Pancreas (tissue), 10 donors: Measurements from ENCODE around the gene LY6G6D. TPM values are rescaled to one million over a fixed set of nuclear protein-coding genes. Genes with fewer than 3 reads are reported as not detected.

Experiments
- ATAC-seq, 4 donors: fragments of 200-7000 bp; cut with Tn5 transposase; one replicate each; pipeline versions ENCODE4 v1.8.0 to v1.9.1; 2020; ENCODE audit warnings: mild to moderate bottlenecking in 4 of 4, moderate library complexity in 4 of 4
- DNase-seq, 6 donors: peaks; one replicate each; pipeline ENCODE4 v3.0.0-alpha.2; 2020
- FAIRE-seq: peaks from 2 replicates; lab custom pipeline; 2012; peaks lifted over from hg19 to GRCh38; lab: Jason Lieb, UNC
- H3K27ac ChIP-seq, 4 donors: fragments of 200-600 bp; sonication (generic); 1 replicate in 3 of 4; 2 replicates in 1 of 4; pipeline versions ENCODE4 v1.5.0 to v1.8.0; 2020
- H3K27me3 ChIP-seq, 4 donors: fragments of 200-600 bp; one replicate each; pipeline ENCODE4 v1.8.0; 2021
- H3K36me3 ChIP-seq, 3 donors: fragments of 200-600 bp; sonication (generic) in 1 of 3; one replicate each; pipeline versions ENCODE4 v1.5.0 to v1.8.0; 2020 to 2021
- H3K4me1 ChIP-seq, 3 donors: fragments of 200-600 bp; one replicate each; pipeline ENCODE4 v1.8.0; 2021
- H3K4me3 ChIP-seq, 4 donors: fragments of 200-600 bp; sonication (generic) in 2 of 4; one replicate each; pipeline versions ENCODE4 v1.5.0 to v1.8.0; 2020 to 2021
- H3K9me3 ChIP-seq, 4 donors: fragments of 200-600 bp; one replicate each; pipeline ENCODE4 v1.8.0; 2021
- CTCF ChIP-seq, 4 donors: fragments of 200-600 bp; sonication (generic) in 3 of 4; IDR thresholded peaks; one replicate each; pipeline versions ENCODE4 v1.5.0 to v1.8.0; 2021; ENCODE audit warnings: antibody characterized with exemption in 4 of 4
- WGBS, 2 donors: extraction: QIAGEN DNeasy Blood & Tissue Kit; methylation state at CpG; one replicate each; pipeline ENCODE4 v1.1.7; 2013; 5-methylcytosine and 5-hydroxymethylcytosine counted together
- intact Hi-C, 3 donors: fragments of 100-400 bp; cut with DNase I; formaldehyde crosslinking; loops; one replicate each; pipeline versions ENCODE4 v1.11.1 to v1.14.2; 2022
- polyA plus RNA-seq, 2 donors: library from polyadenylated mRNA; stranded (reverse); fragments of 200-250 nt; gene quantifications; one replicate each; pipeline ENCODE4 v1.2.3, GENCODE V29; 2013
- total RNA-seq, 6 donors: library from RNA; stranded (reverse); fragmentation: NEBNext Ultra II Directional in 4 of 6; extraction: Animal tissue kit (Norgen Biotek cat#: 25700) in 4 of 6; gene quantifications; one replicate each; pipeline versions ENCODE4 v1.2.1 to v1.2.4, GENCODE V29; 2021 to 2023
- donor health status: healthy with polysubstance abuse.
- donor health status: DM: no; HTN: no; CAD: no; lungs with moderate emphysema.
- donor health status: DM: no; HTN: no; CAD: no.
- donor health status: control.
- donor health status: control.
- donor health status: Bipolar disorder and iron deficiency.
- donor health status: DM: yes; HTN: yes; CAD: no.
- donor health status: DM: no; HTN: no; CAD: no.
- donor health status: DM: no; HTN: no; CAD: no.
- donor health status: DM: yes; HTN: yes; CAD: no.

LY6G6D gene
- total and polyA plus RNA-seq, 8 donors, result not detected

GRCh38 chr6:31676322-31676903, 38.7 kb upstream of the LY6G6D start:
- no peak for TF ChIP-seq CTCF (IDR thresholded peaks at IDR 0.05)
- FAIRE-seq (no peak), DNase-seq (no peak), ATAC-seq (no peak)
- Histone ChIP-seq H3K4me3 (no peak overlapping the region), H3K36me3 (peaks cover 4 to 8% (median 6%) of the 10 kb centered on the region in 3 donors), H3K9me3 (no peaks in the 10 kb centered on the region), H3K4me1 (peaks cover 3 to 5% (median 3%) of the 10 kb centered on the region in 3 donors), H3K27me3 (no peaks in the 10 kb centered on the region), H3K27ac (no peak overlapping the region)
- WGBS, 2 donors, result 77 to 89% methylated on average over 4 of the region's 4 CpGs
- intact Hi-C loops, result no loop called here

DNA sequence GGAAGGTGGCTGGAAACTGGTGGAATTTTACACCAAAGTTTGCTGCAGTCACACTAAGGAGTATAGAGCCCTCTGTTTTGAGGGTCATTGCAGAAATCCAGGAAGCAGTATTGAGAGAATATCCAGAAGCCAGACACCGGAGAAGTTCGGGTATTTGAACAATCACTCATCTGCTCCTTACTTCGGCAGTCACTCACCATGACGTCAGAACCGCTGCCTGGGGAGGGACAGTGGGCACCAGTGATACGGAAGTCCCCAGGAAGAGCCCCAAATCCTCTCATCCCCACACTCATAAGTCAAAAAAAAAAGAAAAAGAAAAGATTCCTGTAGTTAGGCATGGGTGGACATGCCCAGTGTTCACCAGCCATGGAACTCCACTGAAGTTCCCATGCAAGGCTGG, 38.2 kb upstream of the LY6G6D start:
- Histone ChIP-seq H3K36me3 (peaks cover 0 to 5% (median 3%) of the 10 kb centered on the region in 3 donors), H3K9me3 (no peaks in the 10 kb centered on the region), H3K27me3 (no peaks in the 10 kb centered on the region), H3K4me1 (peaks cover 3 to 8% (median 5%) of the 10 kb centered on the region in 3 donors), H3K27ac (no peak overlapping the region), H3K4me3 (no peak overlapping the region)
- no peak for TF ChIP-seq CTCF (IDR thresholded peaks at IDR 0.05)
- WGBS, 2 donors, result 69 to 74% methylated on average over 6 of the region's 6 CpGs
- no peak for ATAC-seq
- DNase-seq, result no peak
- FAIRE-seq, result no peak
- intact Hi-C loops, result no loop called here

DNA sequence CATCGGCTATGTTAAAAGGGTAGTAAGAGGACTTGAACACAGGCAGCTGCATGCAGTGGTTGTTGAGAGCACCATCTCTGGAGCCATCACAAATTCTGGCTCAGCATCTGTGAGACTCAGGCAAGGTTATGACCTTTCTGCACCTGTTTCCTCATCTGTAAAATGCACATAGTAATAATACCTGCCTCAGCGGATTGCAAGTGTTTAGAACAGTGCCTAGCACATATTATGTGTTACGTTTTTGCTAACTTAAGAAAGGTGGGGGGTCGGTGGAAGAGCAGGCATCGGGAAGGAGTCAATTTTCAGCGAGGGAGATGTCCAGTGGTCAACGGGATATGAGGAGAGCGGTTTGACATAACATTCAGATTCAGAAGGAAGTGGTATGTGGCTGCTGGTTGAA, 37.2 kb upstream of the LY6G6D start:
- ATAC-seq, result no peak
- intact Hi-C loops, result no loop called here
- no peaks in the 10 kb centered on the region for H3K27me3 ChIP-seq
- H3K9me3 ChIP-seq, result no peaks in the 10 kb centered on the region
- DNase-seq, result no peak
- peaks cover 3 to 8% (median 5%) of the 10 kb centered on the region in 3 donors for H3K4me1 ChIP-seq
- 64 to 72% methylated on average over 8 of the region's 8 CpGs for WGBS, 2 donors
- no peaks in the 10 kb centered on the region for H3K36me3 ChIP-seq
- FAIRE-seq, result no peak
- TF ChIP-seq CTCF (IDR thresholded peaks at IDR 0.05), result no peak
- no peak overlapping the region for H3K27ac ChIP-seq
- H3K4me3 ChIP-seq, result no peak overlapping the region

- Histone ChIP-seq H3K27ac (peak within 1 kb of the TSS; percentile 38 to 71 (median 53)), H3K4me1 (peaks cover 3 to 8% (median 5%) of the 10 kb centered on the region in 3 donors), H3K27me3 (no peaks in the 10 kb centered on the region), H3K4me3 (peak within 1 kb of the TSS; percentile 19 to 60 (median 42)), H3K9me3 (no peaks in the 10 kb centered on the region), H3K36me3 (no peaks in the 10 kb centered on the region)
- ATAC-seq, result peak; percentile 81 to 93 (median 90)
- intact Hi-C loops, result loop anchor here in 1 of 3 donors (5.0 kb wide), 1 partner anchor 87 kb away; no protein-coding TSS in a partner anchor
- WGBS, 2 donors, result 12 to 13% methylated on average over 17 of the region's 17 CpGs
- FAIRE-seq, result no peak
- TF ChIP-seq CTCF (IDR thresholded peaks at IDR 0.05), result peak; percentile 10 to 64 (median 50)
- DNase-seq, result peak; percentile 76 to 92 (median 80)
Observed at GRCh38 chr6:31680226-31681134, 34.7 kb upstream of the LY6G6D start, which contains the start of gene LY6G5C. LY6G5C (minus strand) TSS chr6:31681067; CDS start chr6:31680373, 694 bp downstream.
